NOMO-1 treated with dmso at 0.1 percent for 144 hours (cell line): ENCODE results near the gene NOS1AP.
A peak's percentile ranks its signal among the peaks of the same experiment; 100 is the strongest.

Experiments
- DNase-seq: peaks from one replicate; lab custom pipeline; 2025; ENCODE audit not compliant: unreplicated experiment; lab: John Stamatoyannopoulos, UW

The NOS1AP gene

GRCh38 chr1:162242804-162243203, 173.3 kb downstream of the NOS1AP start:
- no peak for DNase-seq

- no peak for DNase-seq
These were observed 179.5 kb downstream of the NOS1AP start for GRCh38 chr1:162248854-162249535.

- no peak for DNase-seq
These were observed 180.7 kb downstream of the NOS1AP start for GRCh38 chr1:162250004-162250730.

DNA sequence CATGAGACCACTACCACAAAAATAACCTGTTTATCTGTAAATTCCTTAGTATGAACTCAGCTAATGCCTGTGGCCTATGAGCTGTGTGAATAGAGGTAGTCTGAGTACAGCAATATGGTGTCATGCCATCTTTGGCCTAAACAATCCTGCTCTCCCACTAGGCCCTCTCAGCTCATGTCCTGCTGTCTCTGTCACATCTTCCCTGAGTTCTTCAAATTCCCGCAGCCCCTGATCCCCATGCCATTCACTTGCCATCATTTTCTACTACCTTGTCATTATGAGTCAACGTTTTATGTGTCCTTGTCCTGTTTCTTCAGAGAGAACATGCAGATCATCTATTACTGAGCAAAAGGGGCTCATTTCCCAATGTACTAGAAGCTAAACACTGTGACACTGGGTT, 181.6 kb downstream of the NOS1AP start:
- DNase-seq, result no peak

GRCh38 chr1:162252214-162252613, 182.7 kb downstream of the NOS1AP start:
- DNase-seq, result no peak

DNA sequence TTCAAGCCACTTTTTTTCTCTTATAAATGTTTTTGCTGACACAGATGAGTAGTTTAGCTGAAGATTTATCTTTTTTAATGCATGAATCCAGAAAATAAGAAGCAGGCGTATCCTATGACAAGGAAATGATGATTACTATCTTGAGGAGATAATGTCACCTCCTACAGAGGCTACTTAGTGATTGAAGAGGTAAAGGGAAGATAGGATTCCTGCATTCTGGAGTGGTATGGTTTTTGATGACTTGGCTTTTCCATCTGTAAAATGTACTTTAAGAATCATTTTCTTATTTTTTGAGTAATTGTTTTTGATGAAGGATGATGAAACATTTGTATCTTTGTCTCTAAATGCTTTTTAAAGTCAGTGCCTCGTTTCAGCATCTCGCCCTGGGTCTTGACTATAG, 184.3 kb downstream of the NOS1AP start:
- DNase-seq, result no peak

GRCh38 chr1:162256287-162256686, 186.8 kb downstream of the NOS1AP start:
- no peak for DNase-seq

- DNase-seq, result no peak
These were observed 188.9 kb downstream of the NOS1AP start for GRCh38 chr1:162258394-162258793.

- no peak for DNase-seq
These were observed 190.5 kb downstream of the NOS1AP start for GRCh38 chr1:162259894-162260455.

- no peak for DNase-seq
These were observed 194.6 kb downstream of the NOS1AP start for GRCh38 chr1:162264108-162264507.

DNA sequence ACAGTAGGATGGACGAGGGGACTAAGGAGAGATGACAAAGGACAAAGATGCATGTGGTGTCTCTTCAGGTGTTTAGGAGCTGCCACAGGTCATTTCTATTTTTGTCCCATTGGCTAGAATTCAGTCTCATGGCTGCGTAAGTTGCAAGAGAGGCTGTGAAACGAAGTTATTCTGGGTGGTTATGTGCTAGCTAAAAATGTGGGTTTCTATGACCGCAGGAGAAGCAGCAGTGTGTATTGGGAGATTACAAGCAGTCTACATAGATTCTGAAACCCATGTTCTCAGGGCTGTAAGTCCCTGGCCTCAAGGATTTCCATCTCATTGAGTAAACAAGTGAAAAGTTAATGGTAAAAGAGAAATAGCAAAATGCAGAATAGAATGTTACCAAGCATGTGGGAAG, 196.5 kb downstream of the NOS1AP start:
- no peak for DNase-seq

DNA sequence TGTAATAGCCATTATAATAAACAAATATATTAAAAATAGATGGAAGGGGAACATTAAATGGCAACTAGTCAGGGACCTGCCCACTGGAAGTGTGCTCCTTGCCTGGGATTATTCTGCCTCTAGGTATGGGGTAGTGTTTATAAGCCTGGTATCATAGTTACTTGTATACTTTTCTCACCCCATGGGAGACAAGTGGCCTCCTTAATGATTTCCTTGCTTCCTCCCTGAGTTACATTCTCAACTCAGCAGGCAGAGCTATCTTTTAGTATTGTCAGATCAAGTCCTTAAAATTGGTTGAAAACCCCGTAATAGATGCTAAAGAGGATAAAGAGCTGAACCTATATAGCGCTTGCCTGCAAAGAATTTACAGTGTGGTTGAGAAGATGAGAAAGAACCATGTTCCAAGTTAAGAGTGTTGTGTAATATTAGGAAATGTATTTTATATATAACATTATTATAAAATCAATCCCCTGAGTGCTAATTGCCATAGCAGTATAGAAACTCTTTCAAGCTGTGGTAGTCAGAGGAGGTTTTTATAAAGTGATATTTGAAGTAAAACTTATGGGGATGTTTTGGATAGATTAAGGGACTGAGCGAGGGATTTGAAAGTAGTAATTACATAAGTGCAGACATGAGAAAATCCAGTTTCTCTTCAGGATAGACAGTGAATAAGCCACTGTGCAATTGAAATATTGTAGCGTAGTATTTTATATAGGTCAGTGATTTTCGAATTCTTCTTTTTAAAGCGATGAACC, 200.7 kb downstream of the NOS1AP start:
- DNase-seq, result no peak

GRCh38 chr1:162271972-162272371, 202.5 kb downstream of the NOS1AP start:
- no peak for DNase-seq

GRCh38 chr1:162272419-162272818, 202.9 kb downstream of the NOS1AP start:
- no peak for DNase-seq

DNA sequence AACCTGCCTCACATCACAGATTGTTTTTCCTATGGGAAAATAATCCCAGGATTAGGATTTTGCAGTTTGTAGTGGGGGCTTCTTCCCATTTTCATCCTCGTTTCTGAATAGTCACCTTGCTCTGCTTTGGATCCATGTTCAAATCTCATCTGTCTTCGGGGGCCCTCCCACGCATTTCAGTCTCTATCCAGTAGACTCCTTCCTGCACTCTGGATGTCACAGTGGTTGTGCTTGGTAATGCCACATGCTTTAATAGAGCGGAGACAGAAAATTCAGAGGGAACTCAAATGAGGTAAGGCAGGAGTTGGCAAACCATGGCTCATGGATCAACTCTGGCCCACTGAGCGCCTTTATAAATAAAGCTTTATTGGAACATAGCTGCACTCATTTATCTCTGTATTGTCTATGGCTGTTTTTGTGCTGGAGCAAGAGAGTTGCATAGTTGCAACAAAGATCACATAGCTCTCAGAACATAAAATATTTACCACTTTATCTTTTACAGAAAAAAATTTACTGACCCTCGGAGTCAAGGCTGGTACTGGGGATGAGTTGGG, 206.2 kb downstream of the NOS1AP start:
- no peak for DNase-seq

GRCh38 chr1:162276493-162276892, 207.0 kb downstream of the NOS1AP start:
- DNase-seq, result peak; percentile 12

DNA sequence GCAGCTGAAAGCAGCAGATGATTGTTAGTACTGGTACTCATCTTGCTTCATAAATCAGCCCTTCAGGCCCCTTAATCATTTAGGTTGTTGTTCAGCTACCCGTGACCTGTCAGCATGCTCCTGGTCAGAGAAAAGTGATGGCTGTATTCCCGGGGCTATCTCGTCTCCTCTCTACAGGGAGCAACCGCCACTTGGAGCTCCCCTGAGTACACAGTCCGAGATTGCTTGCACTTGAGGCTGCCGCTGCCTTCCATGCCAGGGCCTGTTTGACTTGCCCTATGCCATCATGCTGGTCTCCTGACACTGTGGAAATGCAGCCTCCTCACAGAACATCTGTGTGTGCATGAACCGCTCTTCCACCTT, 209.6 kb downstream of the NOS1AP start:
- DNase-seq, result no peak

DNA sequence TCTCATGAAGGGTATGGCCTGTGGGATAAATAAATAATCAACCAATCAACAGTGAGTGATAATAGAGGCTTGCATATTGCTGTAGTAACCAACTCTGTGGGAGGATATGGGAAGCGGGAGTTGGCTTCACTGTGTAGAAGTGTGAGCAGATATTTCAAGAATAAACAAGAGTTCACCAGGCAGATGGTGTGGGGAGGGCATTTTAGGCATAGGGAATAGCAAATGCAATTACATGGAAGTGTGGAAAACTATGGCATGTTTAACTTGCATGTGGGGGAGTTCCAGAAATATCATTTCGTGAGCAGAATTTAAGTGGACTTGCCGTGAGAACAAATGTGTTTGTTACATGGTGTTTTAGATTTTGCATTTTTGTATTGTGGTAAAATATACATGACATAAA, 211.9 kb downstream of the NOS1AP start:
- no peak for DNase-seq

DNA sequence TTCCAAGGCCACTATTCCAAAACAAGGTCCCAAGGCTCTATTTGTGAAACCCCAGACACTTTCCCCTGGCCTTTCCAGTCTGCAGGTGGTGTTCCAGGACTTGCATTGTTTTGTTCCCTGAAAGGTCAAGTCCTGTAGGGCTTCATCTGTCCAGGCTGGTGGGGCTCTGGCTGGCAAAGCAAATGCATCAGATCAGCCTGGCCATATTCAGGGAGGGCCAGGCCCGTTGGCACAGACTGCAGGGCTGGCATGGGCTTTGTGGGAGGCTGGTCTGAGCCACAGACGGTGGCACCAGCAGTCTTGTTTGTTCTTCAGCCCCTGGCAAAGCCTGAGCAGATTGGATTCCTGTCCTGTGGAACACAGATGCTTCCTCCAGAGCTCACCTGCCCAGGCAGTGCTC, 214.2 kb downstream of the NOS1AP start:
- DNase-seq, result no peak

GRCh38 chr1:162284206-162284955, 214.9 kb downstream of the NOS1AP start:
- no peak for DNase-seq

DNA sequence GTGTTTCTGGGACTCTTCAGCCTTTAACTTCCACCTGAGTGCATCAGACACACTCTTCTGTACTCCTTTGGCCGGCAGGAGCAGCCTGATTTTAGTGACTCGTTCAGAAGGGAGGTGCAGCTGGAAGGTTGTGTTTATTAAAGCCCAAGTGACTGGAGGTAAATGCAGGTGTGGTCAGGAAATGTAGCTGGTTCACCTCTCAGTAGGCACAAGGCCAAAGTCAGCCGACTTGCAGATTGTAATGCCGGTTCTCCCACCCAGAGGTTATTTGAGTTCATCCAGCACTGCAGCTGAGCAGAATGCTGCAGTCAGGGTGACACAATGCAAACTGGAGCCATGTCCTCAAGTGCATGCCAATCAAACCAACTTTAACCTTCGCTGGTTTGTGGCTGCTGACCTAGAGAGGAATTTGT, 215.7 kb downstream of the NOS1AP start:
- no peak for DNase-seq
